ENCODE measurements around the gene PTEN. TPM values are rescaled to one million over a fixed set of nuclear protein-coding genes. Genes with fewer than 3 reads are reported as not detected.

The PTEN gene
- total and polyA plus RNA-seq, 9 of the 15 experiments (the other 6 are each of a cell fraction or from before 2014, with no cell fraction given) = 8.4 to 56.9 (median 22.2) TPM

GRCh38 chr10:87847550-87847949 is 15.9 kb upstream of the PTEN start:
- H3K4me1 ChIP-seq (replicated peaks in 1 of 2; ENCODE audit: control insufficient read depth in 2 of 2, insufficient read depth in 2 of 2, low read length in 2 of 2) = no peaks in the 10 kb centered on the region
- no peaks in the 10 kb centered on the region for H3K36me3 ChIP-seq (ENCODE audit: control insufficient read depth, insufficient read depth, low read length)
- BruUV-seq (replicated peaks) = no TSS peak
- in situ Hi-C loops (cut with MboI) (no loop called here), intact Hi-C loops (cut with micrococcal nuclease) (no loop called here)
- H3K27ac ChIP-seq (ENCODE audit: extremely low read depth, low read depth, low read length) = no peak overlapping the region
- TF ChIP-seq ZNF121 (CRISPR knock-in tag; conservative IDR thresholded peaks at IDR 0.05) = no peak
- TF ChIP-seq, protein P1, sequence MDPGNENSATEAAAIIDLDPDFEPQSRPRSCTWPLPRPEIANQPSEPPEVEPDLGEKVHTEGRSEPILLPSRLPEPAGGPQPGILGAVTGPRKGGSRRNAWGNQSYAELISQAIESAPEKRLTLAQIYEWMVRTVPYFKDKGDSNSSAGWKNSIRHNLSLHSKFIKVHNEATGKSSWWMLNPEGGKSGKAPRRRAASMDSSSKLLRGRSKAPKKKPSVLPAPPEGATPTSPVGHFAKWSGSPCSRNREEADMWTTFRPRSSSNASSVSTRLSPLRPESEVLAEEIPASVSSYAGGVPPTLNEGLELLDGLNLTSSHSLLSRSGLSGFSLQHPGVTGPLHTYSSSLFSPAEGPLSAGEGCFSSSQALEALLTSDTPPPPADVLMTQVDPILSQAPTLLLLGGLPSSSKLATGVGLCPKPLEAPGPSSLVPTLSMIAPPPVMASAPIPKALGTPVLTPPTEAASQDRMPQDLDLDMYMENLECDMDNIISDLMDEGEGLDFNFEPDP (CRISPR knock-in tag; IDR thresholded peaks at IDR 0.05) = no peak
- no peak for TF ChIP-seq ZNF395 (CRISPR knock-in tag; IDR thresholded peaks at IDR 0.05)
- TF ChIP-seq ZBTB33 (CRISPR knock-in tag; IDR thresholded peaks at IDR 0.05) = no peak
- TF ChIP-seq HOXB6 (CRISPR knock-in tag; IDR thresholded peaks at IDR 0.05; ENCODE audit: borderline replicate concordance) = no peak
- no peak for TF ChIP-seq ZNF384 (IDR thresholded peaks at IDR 0.05; ENCODE audit: low read depth, low read length)
- TF ChIP-seq BACH1 (tag; IDR thresholded peaks at IDR 0.05) = no peak
- no peak for TF ChIP-seq NCOA6 (IDR thresholded peaks at IDR 0.05)
- ChIA-PET CTCF (ENCODE audit: low intra/inter-chr PET ratio) (no interaction called here), POLR2A (no interaction called here)
- ATAC-seq (no peak), FAIRE-seq (no peak), DNase-seq (ENCODE audit: extremely low read depth in 1 of 4, low spot score in 3 of 4) (no peak)
- no peaks in the 10 kb centered on the region for H4K20me1 ChIP-seq (replicated peaks; ENCODE audit: control insufficient read depth, insufficient read depth, low read length)
- H3K9me1 ChIP-seq (ENCODE audit: control insufficient read depth, insufficient read depth, low read length) = no peaks in the 10 kb centered on the region
- H3K4me2 ChIP-seq (ENCODE audit: insufficient read depth, low read length) = no peak overlapping the region
- no peaks in the 10 kb centered on the region for H3K79me2 ChIP-seq (ENCODE audit: control insufficient read depth, insufficient read depth, low read length)
- no peak overlapping the region for H2AFZ ChIP-seq (ENCODE audit: low read depth, low read length)
- H3K4me3 ChIP-seq = no peak overlapping the region
- no peak overlapping the region for H3K9ac ChIP-seq (ENCODE audit: insufficient read depth in 1 of 2, low read depth in 2 of 2, low read length in 2 of 2)
- no peaks in the 10 kb centered on the region for H3K9me3 ChIP-seq (replicated peaks; ENCODE audit: control insufficient read depth, insufficient read depth, low read depth, low read length)
- H3K27me3 ChIP-seq (ENCODE audit: control insufficient read depth in 2 of 2, insufficient read depth in 2 of 2, low read length in 2 of 2) = no peaks in the 10 kb centered on the region

All from K562 (cell line).